Thyroid gland (tissue), 4 donors: ENCODE data around the gene TRPT1. TPM values are rescaled to one million over a fixed set of nuclear protein-coding genes. Genes with fewer than 3 reads are reported as not detected.

Source experiments
- DNase-seq, 2 donors: peaks; one replicate each; pipeline ENCODE4 v3.0.0-alpha.2; 2019
- H3K27ac ChIP-seq, 3 donors: fragments of 200-600 bp; sonication (generic); 1 replicate in 2 of 3; 2 replicates in 1 of 3; pipeline ENCODE4 v1.5.1; 2016 to 2019; ENCODE audit warnings: mild to moderate bottlenecking in 1 of 3, moderate library complexity in 1 of 3
- H3K27me3 ChIP-seq: fragments of 200-600 bp; sonication (generic); one replicate; pipeline ENCODE4 v1.5.1; 2019
- H3K36me3 ChIP-seq, 2 donors: fragments of 200-600 bp; sonication (generic); one replicate each; pipeline ENCODE4 v1.5.1; 2016 to 2019
- H3K4me1 ChIP-seq, 2 donors: fragments of 200-600 bp; sonication (generic); one replicate each; pipeline ENCODE4 v1.5.1; 2017 to 2019
- H3K4me3 ChIP-seq, 3 donors: fragments of 200-600 bp; sonication (generic); replicated peaks in 1 of 3; 1 replicate in 2 of 3; 2 replicates in 1 of 3; pipeline ENCODE4 v1.5.1; 2016; ENCODE audit warnings: mild to moderate bottlenecking in 1 of 3
- H3K9me3 ChIP-seq: fragments of 200-600 bp; sonication (generic); one replicate; pipeline ENCODE4 v1.5.1; 2017
- CTCF ChIP-seq, 6 experiments: fragments of 200-600 bp in 3 of 6; fragments of 450-650 bp in 3 of 6; sonication (generic) in 3 of 6; IDR thresholded peaks; one replicate each; pipeline ENCODE4 v1.5.1; 2016 to 2019; ENCODE audit warnings: antibody characterized with exemption in 6 of 6, mild to moderate bottlenecking in 2 of 6, inconsistent platforms in 1 of 6, moderate library complexity in 1 of 6
- POLR2A ChIP-seq, 2 donors: fragments of 450-650 bp; IDR thresholded peaks; one replicate each; pipeline ENCODE4 v1.6.1; 2017; ENCODE audit warnings: antibody characterized with exemption in 2 of 2, mild to moderate bottlenecking in 2 of 2, moderate library complexity in 1 of 2
- WGBS, 2 donors: methylation state at CpG; one replicate each; pipeline ENCODE4 v1.1.5; 2017; 5-methylcytosine and 5-hydroxymethylcytosine counted together
- intact Hi-C: fragments of 100-400 bp; cut with DNase I; formaldehyde crosslinking; loops from one replicate; pipeline ENCODE4 v1.15.1; 2023
- total RNA-seq, 4 donors: library from RNA; depleted of rRNA; stranded (reverse); fragments of >200 nt; gene quantifications; one replicate each; pipeline ENCODE4 v1.2.3, GENCODE V29; 2016

TRPT1 gene
- total RNA-seq, 4 donors from 2014 or later = 50.5 to 90.8 (median 65.9) TPM

GRCh38 chr11:64252003-64252872, 26.3 kb upstream of the TRPT1 start:
- H3K27me3 ChIP-seq = no peaks in the 10 kb centered on the region
- intact Hi-C loops = no loop called here
- TF ChIP-seq POLR2A (IDR thresholded peaks at IDR 0.05) = peak in 1 of 2 donors; percentile 17
- peak in 4 of 6 experiments; percentile 10 to 26 (median 14) for TF ChIP-seq CTCF (IDR thresholded peaks at IDR 0.05)
- WGBS, 2 donors = 6 to 11% methylated on average over 19 to 23 of the region's 23 CpGs
- peaks cover 25 to 30% of the 10 kb centered on the region in 2 donors for H3K4me1 ChIP-seq
- peak overlapping the region; percentile 31 to 83 (median 68) for H3K4me3 ChIP-seq
- H3K27ac ChIP-seq = peak overlapping the region in 2 of 3 donors; percentile 36
- no peaks in the 10 kb centered on the region for H3K9me3 ChIP-seq
- peaks cover 0 to 9% of the 10 kb centered on the region in 2 donors for H3K36me3 ChIP-seq
- peak; percentile 57 to 63 for DNase-seq

- Histone ChIP-seq H3K27ac (peak overlapping the region in 1 of 3 donors; percentile 36), H3K9me3 (no peaks in the 10 kb centered on the region), H3K4me1 (peaks cover 25 to 30% of the 10 kb centered on the region in 2 donors), H3K36me3 (peaks cover 0 to 7% of the 10 kb centered on the region in 2 donors), H3K4me3 (peak overlapping the region; percentile 31 to 83 (median 68)), H3K27me3 (no peaks in the 10 kb centered on the region)
- no peak for TF ChIP-seq POLR2A (IDR thresholded peaks at IDR 0.05)
- no peak for TF ChIP-seq CTCF (IDR thresholded peaks at IDR 0.05)
- intact Hi-C loops = no loop called here
- DNase-seq = no peak
- WGBS, 2 donors = 3 to 7% methylated on average over 9 to 11 of the region's 18 CpGs
Measured at GRCh38 chr11:64251753-64252002, 25.7 kb upstream of the TRPT1 start.

GRCh38 chr11:64251016-64251752, 25.2 kb upstream of the TRPT1 start, which contains the start of gene PLCB3:
PLCB3 (plus strand) TSS chr11:64251530; CDS start chr11:64251650, 120 bp downstream.
- DNase-seq = peak; percentile 56 to 57
- H3K4me3 ChIP-seq = peak within 1 kb of the TSS; percentile 31 to 83 (median 68)
- peak within 1 kb of the TSS in 2 of 3 donors; percentile 36 for H3K27ac ChIP-seq
- no peaks in the 10 kb centered on the region for H3K9me3 ChIP-seq
- H3K36me3 ChIP-seq = peaks cover 0 to 3% of the 10 kb centered on the region in 2 donors
- H3K27me3 ChIP-seq = no peaks in the 10 kb centered on the region
- TF ChIP-seq POLR2A (IDR thresholded peaks at IDR 0.05) = peak in 1 of 2 donors; percentile 81
- peak; percentile 47 to 99 (median 78) for TF ChIP-seq CTCF (IDR thresholded peaks at IDR 0.05)
- peaks cover 25 to 30% of the 10 kb centered on the region in 2 donors for H3K4me1 ChIP-seq
- intact Hi-C loops = no loop called here
- WGBS, 2 donors = 1% methylated on average over 16 of the region's 75 CpGs; no CpG with 5 or more reads in 1 of the 2 donors

- H3K27ac ChIP-seq = peak overlapping the region in 1 of 3 donors; percentile 30
- WGBS, 2 donors = 18 to 43% methylated on average over 6 to 11 of the region's 13 CpGs
- no peak for DNase-seq
- H3K9me3 ChIP-seq = no peaks in the 10 kb centered on the region
- H3K27me3 ChIP-seq = no peaks in the 10 kb centered on the region
- TF ChIP-seq CTCF (IDR thresholded peaks at IDR 0.05) (no peak), POLR2A (IDR thresholded peaks at IDR 0.05) (no peak)
- H3K4me1 ChIP-seq = peaks cover 30 to 31% of the 10 kb centered on the region in 2 donors
- H3K36me3 ChIP-seq = peaks cover 0 to 2% of the 10 kb centered on the region in 2 donors
- intact Hi-C loops = no loop called here
- peak overlapping the region in 1 of 3 donors; percentile 83 for H3K4me3 ChIP-seq
Measured at GRCh38 chr11:64250415-64251015, 24.5 kb upstream of the TRPT1 start.
